ENCODE data around the gene C11orf98. TPM values are rescaled to one million over a fixed set of nuclear protein-coding genes. Genes with fewer than 3 reads are reported as not detected.

C11orf98 gene
- total RNA-seq: 136 and 141 TPM in 2 replicates
- polyA plus RNA-seq: 115 and 136 TPM in 2 replicates

GRCh38 chr11:62665075-62665598 is at the start of gene C11orf98, which contains the start of gene CSKMT:
TSS of gene C11orf98 (minus strand) at chr11:62665210. CDS start at chr11:62665169, 41 bp downstream.
TSS of gene CSKMT (plus strand) at chr11:62665312. CDS start at chr11:62665880, 568 bp downstream.
- DNase-seq (ENCODE audit: low read depth in 1 of 2, low spot score in 1 of 2): peak; percentile 94 to 96
- Histone ChIP-seq H3K4me1 (ENCODE audit: low read depth) (peaks cover 14% of the 10 kb centered on the region), H3K4me3 (peak within 1 kb of the TSS; percentile 67), H3K9me3 (ENCODE audit: low read depth) (no peaks in the 10 kb centered on the region), H3K36me3 (peaks cover 2% of the 10 kb centered on the region), H3K27me3 (no peaks in the 10 kb centered on the region), H3K27ac (peak within 1 kb of the TSS; percentile 89)
- TF ChIP-seq, protein P1, sequence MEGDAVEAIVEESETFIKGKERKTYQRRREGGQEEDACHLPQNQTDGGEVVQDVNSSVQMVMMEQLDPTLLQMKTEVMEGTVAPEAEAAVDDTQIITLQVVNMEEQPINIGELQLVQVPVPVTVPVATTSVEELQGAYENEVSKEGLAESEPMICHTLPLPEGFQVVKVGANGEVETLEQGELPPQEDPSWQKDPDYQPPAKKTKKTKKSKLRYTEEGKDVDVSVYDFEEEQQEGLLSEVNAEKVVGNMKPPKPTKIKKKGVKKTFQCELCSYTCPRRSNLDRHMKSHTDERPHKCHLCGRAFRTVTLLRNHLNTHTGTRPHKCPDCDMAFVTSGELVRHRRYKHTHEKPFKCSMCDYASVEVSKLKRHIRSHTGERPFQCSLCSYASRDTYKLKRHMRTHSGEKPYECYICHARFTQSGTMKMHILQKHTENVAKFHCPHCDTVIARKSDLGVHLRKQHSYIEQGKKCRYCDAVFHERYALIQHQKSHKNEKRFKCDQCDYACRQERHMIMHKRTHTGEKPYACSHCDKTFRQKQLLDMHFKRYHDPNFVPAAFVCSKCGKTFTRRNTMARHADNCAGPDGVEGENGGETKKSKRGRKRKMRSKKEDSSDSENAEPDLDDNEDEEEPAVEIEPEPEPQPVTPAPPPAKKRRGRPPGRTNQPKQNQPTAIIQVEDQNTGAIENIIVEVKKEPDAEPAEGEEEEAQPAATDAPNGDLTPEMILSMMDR (IDR thresholded peaks at IDR 0.05; ENCODE audit: low read depth, low read length): no peak

DNA sequence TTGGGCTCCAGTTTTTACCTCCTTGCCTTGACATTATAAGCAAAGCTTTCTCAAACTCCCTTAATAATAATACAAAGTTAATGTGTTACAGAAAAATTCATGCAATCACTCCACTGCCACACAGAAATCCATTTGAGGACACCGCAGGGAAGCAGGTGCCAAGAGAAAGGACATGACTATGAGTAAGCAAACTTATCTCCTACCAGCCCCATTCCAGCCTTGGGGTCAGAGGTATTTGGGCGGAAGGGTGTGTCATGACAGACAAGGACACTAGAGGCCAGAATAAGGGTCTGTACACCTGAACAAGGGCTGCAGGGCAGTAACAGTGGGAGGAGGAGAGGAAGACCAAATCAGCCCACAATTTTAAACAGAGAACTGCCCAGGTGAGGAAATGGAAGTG is 48.3 kb upstream of the C11orf98 start:
- peaks cover 66% of the 10 kb centered on the region for H3K36me3 ChIP-seq
- H3K27me3 ChIP-seq: no peaks in the 10 kb centered on the region
- DNase-seq (ENCODE audit: low read depth in 1 of 2, low spot score in 1 of 2): no peak
- no peaks in the 10 kb centered on the region for H3K9me3 ChIP-seq (ENCODE audit: low read depth)
- peaks cover 8% of the 10 kb centered on the region for H3K4me1 ChIP-seq (ENCODE audit: low read depth)
- TF ChIP-seq, protein P1 (IDR thresholded peaks at IDR 0.05; ENCODE audit: low read depth, low read length): no peak
- peak overlapping the region; percentile 38 for H3K27ac ChIP-seq
- no peak overlapping the region for H3K4me3 ChIP-seq

DNA sequence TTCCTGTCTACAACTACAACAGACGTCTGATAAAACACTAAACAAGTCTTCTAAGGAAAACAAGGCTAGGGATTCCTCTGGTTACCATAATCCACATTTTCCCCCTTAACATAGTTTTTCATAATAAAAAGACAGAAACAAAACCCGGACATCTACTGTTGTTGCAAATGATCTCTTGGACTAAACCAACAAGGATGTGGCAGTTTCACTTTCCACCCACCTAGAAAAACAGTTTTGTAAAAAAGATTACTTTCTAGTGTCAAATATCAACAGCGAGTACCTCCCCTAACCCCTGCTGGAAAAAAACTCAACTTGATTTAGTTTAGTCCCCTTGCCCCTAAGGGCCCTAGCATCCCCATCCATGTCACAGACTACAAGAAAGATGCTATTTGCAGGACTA is 47.9 kb upstream of the C11orf98 start:
- DNase-seq (ENCODE audit: low read depth in 1 of 2, low spot score in 1 of 2): no peak
- no peaks in the 10 kb centered on the region for H3K9me3 ChIP-seq (ENCODE audit: low read depth)
- H3K36me3 ChIP-seq: peaks cover 61% of the 10 kb centered on the region
- peak overlapping the region; percentile 38 for H3K27ac ChIP-seq
- H3K4me3 ChIP-seq: no peak overlapping the region
- TF ChIP-seq, protein P1 (IDR thresholded peaks at IDR 0.05; ENCODE audit: low read depth, low read length): no peak
- H3K4me1 ChIP-seq (ENCODE audit: low read depth): peaks cover 11% of the 10 kb centered on the region
- H3K27me3 ChIP-seq: no peaks in the 10 kb centered on the region

DNA sequence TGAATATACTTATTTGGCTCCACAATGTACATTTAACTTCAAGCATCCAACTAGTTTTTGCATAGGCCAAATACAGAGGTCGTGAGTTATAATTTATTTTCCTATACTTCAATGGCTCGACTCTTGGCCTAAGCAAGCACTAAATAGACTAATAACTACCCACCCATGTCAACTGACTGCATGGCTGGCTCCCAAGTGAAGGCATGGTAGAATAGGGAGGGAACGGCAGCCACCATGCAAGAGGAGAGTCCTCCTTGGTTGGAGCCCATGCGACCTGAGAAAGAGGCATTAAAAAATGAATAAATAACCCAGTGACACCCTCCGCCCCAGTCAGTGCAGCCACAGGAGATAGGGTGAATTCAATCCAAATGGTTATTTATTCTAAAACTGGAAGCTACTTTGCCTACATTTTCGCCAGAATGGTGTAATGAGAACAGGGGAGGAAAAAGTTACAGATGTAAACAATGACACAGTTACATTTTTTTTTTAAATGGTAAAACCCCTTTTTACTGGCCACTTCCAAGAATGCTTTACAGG is 47.3 kb upstream of the C11orf98 start:
- no peak for DNase-seq (ENCODE audit: low read depth in 1 of 2, low spot score in 1 of 2)
- Histone ChIP-seq H3K4me1 (ENCODE audit: low read depth) (peaks cover 11% of the 10 kb centered on the region), H3K9me3 (ENCODE audit: low read depth) (no peaks in the 10 kb centered on the region), H3K4me3 (no peak overlapping the region), H3K27me3 (no peaks in the 10 kb centered on the region), H3K36me3 (peaks cover 56% of the 10 kb centered on the region), H3K27ac (no peak overlapping the region)
- TF ChIP-seq, protein P1 (IDR thresholded peaks at IDR 0.05; ENCODE audit: low read depth, low read length): no peak

DNA sequence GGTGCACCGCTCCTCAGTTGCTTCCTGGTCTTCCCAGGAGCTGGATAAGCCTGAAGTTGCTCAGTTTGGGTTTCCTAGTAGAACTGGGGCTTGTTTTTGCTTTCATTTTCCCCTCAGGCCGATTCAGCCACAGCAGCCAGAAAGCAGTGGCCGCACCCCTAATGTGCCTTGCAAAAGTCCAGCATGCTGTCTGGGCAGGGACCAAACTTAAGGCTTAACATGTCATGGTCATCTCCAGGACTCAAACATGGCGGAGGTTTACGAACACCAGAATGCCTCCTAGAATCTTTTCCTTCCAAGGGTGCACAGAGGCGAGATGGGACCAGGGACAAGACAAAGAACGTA is 45.0 kb upstream of the C11orf98 start:
- Histone ChIP-seq H3K4me3 (peak overlapping the region; percentile 32), H3K4me1 (ENCODE audit: low read depth) (peaks cover 25% of the 10 kb centered on the region), H3K9me3 (ENCODE audit: low read depth) (no peaks in the 10 kb centered on the region), H3K36me3 (peaks cover 32% of the 10 kb centered on the region), H3K27me3 (no peaks in the 10 kb centered on the region), H3K27ac (peak overlapping the region; percentile 99)
- TF ChIP-seq, protein P1 (IDR thresholded peaks at IDR 0.05; ENCODE audit: low read depth, low read length): no peak
- peak in 1 of 2 donors; percentile 48 for DNase-seq (ENCODE audit: low read depth in 1 of 2, low spot score in 1 of 2)

Measured in cardiac muscle cell (in vitro differentiated cells and primary cell).